Endothelial cell of hepatic sinusoid (primary cell): ENCODE measurements around the gene ARHGEF4.

Experiments
- in situ Hi-C: cut with HindIII; loops from 2 replicates; pipeline ENCODE4 v1.10.0; 2017; ENCODE audit warnings: low sequenced_read_pairs

ARHGEF4 gene

GRCh38 chr2:130878933-130879332, 42.2 kb downstream of the ARHGEF4 start:
- in situ Hi-C loops = no loop called here

GRCh38 chr2:130882111-130882690, 45.5 kb downstream of the ARHGEF4 start:
- in situ Hi-C loops = no loop called here

- in situ Hi-C loops = no loop called here
These were observed 46.3 kb downstream of the ARHGEF4 start for GRCh38 chr2:130882991-130883390.

- in situ Hi-C loops = no loop called here
These were observed 46.8 kb downstream of the ARHGEF4 start for GRCh38 chr2:130883496-130883895.

- in situ Hi-C loops = no loop called here
These were observed 47.3 kb downstream of the ARHGEF4 start for GRCh38 chr2:130884013-130884412.

- in situ Hi-C loops = no loop called here
These were observed 47.8 kb downstream of the ARHGEF4 start for GRCh38 chr2:130884503-130884902.

- in situ Hi-C loops = no loop called here
These were observed 50.9 kb downstream of the ARHGEF4 start for GRCh38 chr2:130887643-130888042.

GRCh38 chr2:130890941-130891669, 54.4 kb downstream of the ARHGEF4 start:
- in situ Hi-C loops = no loop called here

- in situ Hi-C loops = no loop called here
These were observed 55.3 kb downstream of the ARHGEF4 start for GRCh38 chr2:130891966-130892365.

GRCh38 chr2:130892793-130893785, 56.4 kb downstream of the ARHGEF4 start:
- in situ Hi-C loops = no loop called here

GRCh38 chr2:130894326-130894942, 57.7 kb downstream of the ARHGEF4 start:
- in situ Hi-C loops = no loop called here

GRCh38 chr2:130896813-130897212, 60.1 kb downstream of the ARHGEF4 start:
- in situ Hi-C loops = no loop called here

GRCh38 chr2:130898553-130898952, 61.8 kb downstream of the ARHGEF4 start:
- in situ Hi-C loops = no loop called here

- in situ Hi-C loops = no loop called here
These were observed 62.6 kb downstream of the ARHGEF4 start for GRCh38 chr2:130899306-130899705.

GRCh38 chr2:130901061-130901460, 64.3 kb downstream of the ARHGEF4 start:
- in situ Hi-C loops = loop anchor here (5.0 kb wide), 1 partner anchor 64 kb away; the partner anchor contains the start of gene ARHGEF4

- in situ Hi-C loops = loop anchor here (5.0 kb wide), 1 partner anchor 64 kb away; the partner anchor contains the start of gene ARHGEF4
These were observed 64.9 kb downstream of the ARHGEF4 start for GRCh38 chr2:130901626-130902025.

- in situ Hi-C loops = no loop called here
These were observed 72.1 kb downstream of the ARHGEF4 start for GRCh38 chr2:130908832-130909231.

GRCh38 chr2:130910931-130911330, 74.2 kb downstream of the ARHGEF4 start:
- in situ Hi-C loops = no loop called here

- in situ Hi-C loops = no loop called here
These were observed 74.8 kb downstream of the ARHGEF4 start for GRCh38 chr2:130911482-130911881.

GRCh38 chr2:130911996-130912395, 75.3 kb downstream of the ARHGEF4 start:
- in situ Hi-C loops = no loop called here

GRCh38 chr2:130912471-130912870, 75.8 kb downstream of the ARHGEF4 start:
- in situ Hi-C loops = no loop called here
